ENCODE data around the gene DTX3. TPM values are rescaled to one million over a fixed set of nuclear protein-coding genes. Genes with fewer than 3 reads are reported as not detected.

DTX3 gene
- total RNA-seq, 1 donor from 2014 or later = 88.3 TPM

GRCh38 chr12:57602544-57602943, 2.1 kb upstream of the DTX3 start:
- Mint-ChIP-seq H3K9me3 (no peaks in the 10 kb centered on the region), H3K36me3 (peaks cover 39% of the 10 kb centered on the region), H3K27ac (no peak overlapping the region), H3K27me3 (ENCODE audit: low read depth) (no peaks in the 10 kb centered on the region), H3K4me1 (peaks cover 21% of the 10 kb centered on the region), H3K4me3 (no peak overlapping the region)
- TF ChIP-seq CTCF (IDR thresholded peaks at IDR 0.05; ENCODE audit: unreplicated experiment) = no peak
- DNase-seq (ENCODE audit: low spot score in 2 of 2, unreplicated experiment in 2 of 2) = no peak

- Mint-ChIP-seq H3K27ac (peak overlapping the region; percentile 90), H3K4me3 (peak overlapping the region; percentile 85), H3K4me1 (peaks cover 21% of the 10 kb centered on the region), H3K36me3 (peaks cover 39% of the 10 kb centered on the region), H3K9me3 (no peaks in the 10 kb centered on the region), H3K27me3 (ENCODE audit: low read depth) (no peaks in the 10 kb centered on the region)
- no peak for TF ChIP-seq CTCF (IDR thresholded peaks at IDR 0.05; ENCODE audit: unreplicated experiment)
- DNase-seq (ENCODE audit: low spot score in 2 of 2, unreplicated experiment in 2 of 2) = no peak
These were observed 1.3 kb upstream of the DTX3 start for GRCh38 chr12:57603324-57603723.

- DNase-seq (ENCODE audit: low spot score in 2 of 2, unreplicated experiment in 2 of 2) = no peak
- Mint-ChIP-seq H3K27me3 (ENCODE audit: low read depth) (no peaks in the 10 kb centered on the region), H3K36me3 (peaks cover 40% of the 10 kb centered on the region), H3K27ac (peak overlapping the region; percentile 90), H3K4me3 (peak overlapping the region; percentile 85), H3K9me3 (no peaks in the 10 kb centered on the region), H3K4me1 (peaks cover 21% of the 10 kb centered on the region)
- TF ChIP-seq CTCF (IDR thresholded peaks at IDR 0.05; ENCODE audit: unreplicated experiment) = no peak
These were observed 690 bp upstream of the DTX3 start for GRCh38 chr12:57603815-57604453.

- H3K9me3 Mint-ChIP-seq = no peaks in the 10 kb centered on the region
- peak overlapping the region; percentile 85 for H3K4me3 Mint-ChIP-seq
- peaks cover 30% of the 10 kb centered on the region for H3K4me1 Mint-ChIP-seq
- peak in 1 of 2 experiments; percentile 44 for DNase-seq (ENCODE audit: low spot score in 2 of 2, unreplicated experiment in 2 of 2)
- no peak for TF ChIP-seq CTCF (IDR thresholded peaks at IDR 0.05; ENCODE audit: unreplicated experiment)
- peaks cover 29% of the 10 kb centered on the region for H3K36me3 Mint-ChIP-seq
- H3K27ac Mint-ChIP-seq = peak overlapping the region; percentile 82
- no peaks in the 10 kb centered on the region for H3K27me3 Mint-ChIP-seq (ENCODE audit: low read depth)
These were observed 577 bp downstream of the DTX3 start for GRCh38 chr12:57604992-57605810.

GRCh38 chr12:57605811-57606311, 1.2 kb downstream of the DTX3 start:
- H3K4me3 Mint-ChIP-seq = peak overlapping the region; percentile 85
- peaks cover 24% of the 10 kb centered on the region for H3K36me3 Mint-ChIP-seq
- H3K9me3 Mint-ChIP-seq = no peaks in the 10 kb centered on the region
- DNase-seq (ENCODE audit: low spot score in 2 of 2, unreplicated experiment in 2 of 2) = no peak
- H3K27ac Mint-ChIP-seq = peak overlapping the region; percentile 82
- TF ChIP-seq CTCF (IDR thresholded peaks at IDR 0.05; ENCODE audit: unreplicated experiment) = no peak
- H3K4me1 Mint-ChIP-seq = peaks cover 37% of the 10 kb centered on the region
- no peaks in the 10 kb centered on the region for H3K27me3 Mint-ChIP-seq (ENCODE audit: low read depth)

Data from mesothelial cell of epicardium (in vitro differentiated cells).